Measurements from ENCODE around the gene IPPK. TPM values are rescaled to one million over a fixed set of nuclear protein-coding genes. Genes with fewer than 3 reads are reported as not detected.

The IPPK gene
- total and polyA plus RNA-seq, 4 donors = 9.5 to 19.8 (median 13.8) TPM

DNA sequence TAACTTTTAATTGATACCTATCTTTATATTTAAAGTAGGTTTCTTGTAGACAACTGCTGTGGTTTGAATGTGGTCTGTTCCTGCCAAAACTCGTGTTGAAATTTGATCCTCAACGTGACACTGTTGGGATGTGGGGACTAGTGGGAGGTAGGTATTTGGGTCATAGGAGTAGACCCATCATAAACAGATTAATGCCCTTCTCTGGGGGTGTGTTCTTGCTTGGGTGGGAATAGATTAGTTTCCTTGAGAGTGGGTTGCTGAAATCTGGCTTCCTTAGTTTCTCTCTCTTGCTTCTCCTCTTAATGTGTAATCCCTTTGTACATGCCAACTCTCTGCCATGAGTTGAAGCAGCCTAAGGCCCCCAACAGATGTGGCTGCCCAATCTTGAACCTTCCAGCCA lies 34.6 kb upstream of the IPPK start:
- H3K27ac ChIP-seq (ENCODE audit: low read depth, low read length) = no peak overlapping the region
- H3K9me3 ChIP-seq (ENCODE audit: control insufficient read depth, insufficient read depth, low read length) = no peaks in the 10 kb centered on the region
- DNase-seq (ENCODE audit: low read depth in 4 of 6, low spot score in 6 of 6) = no peak
- no peak overlapping the region for H3K4me3 ChIP-seq (ENCODE audit: low read depth, low read length)
- H3K4me1 ChIP-seq (ENCODE audit: control insufficient read depth, insufficient read depth, low read length) = no peaks in the 10 kb centered on the region
- no peaks in the 10 kb centered on the region for H3K27me3 ChIP-seq (ENCODE audit: control insufficient read depth, insufficient read depth, low read length)
- WGBS (ENCODE audit: insufficient coverage) = no CpG with 5 or more reads among the region's 2 CpGs
- H3K36me3 ChIP-seq (ENCODE audit: control insufficient read depth, insufficient read depth, low read length) = peaks cover 7% of the 10 kb centered on the region

DNA sequence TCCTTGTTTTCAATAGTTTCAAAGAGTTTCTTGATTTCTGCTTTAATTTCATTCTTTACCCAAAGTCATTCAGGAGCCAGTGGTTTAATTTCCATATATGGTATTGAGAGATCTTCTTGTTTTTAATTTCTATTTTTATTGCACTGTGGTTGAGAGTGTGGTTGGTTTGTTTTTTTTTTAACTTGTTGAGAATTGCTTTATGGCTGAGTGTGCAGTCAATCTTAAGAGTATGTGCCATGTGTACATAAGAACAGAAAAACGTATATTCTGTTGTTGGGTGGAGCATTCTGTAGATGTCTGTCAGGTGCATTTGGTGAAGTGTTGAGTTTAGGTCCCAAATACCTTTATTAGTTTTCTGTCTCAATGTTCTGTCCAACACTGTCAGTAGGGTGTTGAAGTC lies 26.7 kb upstream of the IPPK start:
- no peaks in the 10 kb centered on the region for H3K36me3 ChIP-seq (ENCODE audit: control insufficient read depth, insufficient read depth, low read length)
- WGBS (ENCODE audit: insufficient coverage) = 100% methylated on average over 1 of the region's 1 CpG
- no peaks in the 10 kb centered on the region for H3K27me3 ChIP-seq (ENCODE audit: control insufficient read depth, insufficient read depth, low read length)
- no peak for DNase-seq (ENCODE audit: low read depth in 4 of 6, low spot score in 6 of 6)
- H3K4me1 ChIP-seq (ENCODE audit: control insufficient read depth, insufficient read depth, low read length) = no peaks in the 10 kb centered on the region
- no peak overlapping the region for H3K4me3 ChIP-seq (ENCODE audit: low read depth, low read length)
- H3K9me3 ChIP-seq (ENCODE audit: control insufficient read depth, insufficient read depth, low read length) = peaks cover 4% of the 10 kb centered on the region
- no peak overlapping the region for H3K27ac ChIP-seq (ENCODE audit: low read depth, low read length)

DNA sequence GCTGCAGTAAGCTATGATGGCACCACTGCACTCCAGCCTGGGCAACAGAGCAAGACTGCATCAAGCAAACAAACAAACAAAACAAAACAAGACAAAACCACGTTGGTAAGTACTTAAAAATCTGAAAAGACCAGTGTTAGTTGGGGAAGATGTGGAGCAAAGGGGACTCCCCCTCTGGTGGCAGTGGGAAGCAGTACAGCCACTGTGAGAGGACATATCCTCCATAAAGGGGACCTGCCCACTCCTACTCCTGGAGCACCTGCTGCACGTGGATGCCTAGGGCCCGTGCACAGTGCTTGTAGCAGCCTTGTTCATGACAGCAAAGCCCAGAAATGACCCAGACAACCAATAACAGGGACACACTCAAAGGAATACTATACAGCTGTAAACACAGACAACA lies 17.0 kb upstream of the IPPK start:
- H3K4me1 ChIP-seq (ENCODE audit: control insufficient read depth, insufficient read depth, low read length) = no peaks in the 10 kb centered on the region
- DNase-seq (ENCODE audit: low read depth in 4 of 6, low spot score in 6 of 6) = no peak
- H3K4me3 ChIP-seq (ENCODE audit: low read depth, low read length) = no peak overlapping the region
- no peaks in the 10 kb centered on the region for H3K36me3 ChIP-seq (ENCODE audit: control insufficient read depth, insufficient read depth, low read length)
- H3K27ac ChIP-seq (ENCODE audit: low read depth, low read length) = no peak overlapping the region
- 92% methylated on average over 2 of the region's 3 CpGs for WGBS (ENCODE audit: insufficient coverage)
- no peaks in the 10 kb centered on the region for H3K27me3 ChIP-seq (ENCODE audit: control insufficient read depth, insufficient read depth, low read length)
- H3K9me3 ChIP-seq (ENCODE audit: control insufficient read depth, insufficient read depth, low read length) = peaks cover 10% of the 10 kb centered on the region

DNA sequence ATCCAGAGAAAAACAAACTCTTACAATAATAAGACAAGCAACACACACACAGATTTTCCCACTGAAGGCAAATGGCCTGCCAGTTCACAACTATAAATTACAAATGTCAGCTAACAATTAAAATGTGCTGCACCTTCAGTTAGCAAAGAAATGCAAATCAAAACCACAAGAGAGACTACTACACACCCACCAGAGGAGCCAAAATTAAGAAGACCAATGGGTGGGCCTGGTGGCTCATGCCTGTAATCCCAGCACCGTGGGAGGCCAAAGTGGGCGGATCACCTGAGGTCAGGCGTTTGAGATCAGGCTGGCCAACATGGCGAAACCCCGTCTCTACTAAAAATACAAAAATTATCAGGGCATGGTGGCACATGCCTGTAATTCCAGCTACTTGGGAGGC lies 15.1 kb upstream of the IPPK start:
- DNase-seq (ENCODE audit: low read depth in 4 of 6, low spot score in 6 of 6) = no peak
- H3K9me3 ChIP-seq (ENCODE audit: control insufficient read depth, insufficient read depth, low read length) = peaks cover under 1% of the 10 kb centered on the region
- H3K27me3 ChIP-seq (ENCODE audit: control insufficient read depth, insufficient read depth, low read length) = no peaks in the 10 kb centered on the region
- 85% methylated on average over 5 of the region's 5 CpGs for WGBS (ENCODE audit: insufficient coverage)
- H3K4me1 ChIP-seq (ENCODE audit: control insufficient read depth, insufficient read depth, low read length) = no peaks in the 10 kb centered on the region
- no peak overlapping the region for H3K27ac ChIP-seq (ENCODE audit: low read depth, low read length)
- H3K36me3 ChIP-seq (ENCODE audit: control insufficient read depth, insufficient read depth, low read length) = no peaks in the 10 kb centered on the region
- no peak overlapping the region for H3K4me3 ChIP-seq (ENCODE audit: low read depth, low read length)

DNA sequence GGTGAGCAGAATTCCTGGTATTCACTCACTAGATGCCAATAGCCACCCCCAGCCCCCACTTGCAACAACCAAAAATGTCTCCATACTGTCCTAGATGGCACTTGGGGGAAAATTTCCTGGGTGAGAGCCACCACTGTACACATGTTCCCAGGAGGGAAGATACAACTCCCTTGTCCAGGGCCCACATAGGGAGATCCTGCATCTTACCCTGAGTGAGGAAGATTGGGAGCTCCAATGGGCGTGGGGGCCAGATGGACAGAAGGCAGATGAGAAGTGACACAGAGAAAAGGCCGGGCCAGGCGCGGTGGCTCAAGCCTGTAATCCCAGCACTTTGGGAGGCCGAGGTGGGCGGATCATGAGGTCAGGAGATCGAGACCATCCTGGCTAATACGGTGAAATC lies 12.3 kb upstream of the IPPK start:
- Histone ChIP-seq H3K9me3 (ENCODE audit: control insufficient read depth, insufficient read depth, low read length) (no peaks in the 10 kb centered on the region), H3K4me1 (ENCODE audit: control insufficient read depth, insufficient read depth, low read length) (no peaks in the 10 kb centered on the region), H3K27ac (ENCODE audit: low read depth, low read length) (no peak overlapping the region), H3K27me3 (ENCODE audit: control insufficient read depth, insufficient read depth, low read length) (no peaks in the 10 kb centered on the region), H3K36me3 (ENCODE audit: control insufficient read depth, insufficient read depth, low read length) (no peaks in the 10 kb centered on the region), H3K4me3 (ENCODE audit: low read depth, low read length) (no peak overlapping the region)
- no peak for DNase-seq (ENCODE audit: low read depth in 4 of 6, low spot score in 6 of 6)
- WGBS (ENCODE audit: insufficient coverage) = 84% methylated on average over 3 of the region's 8 CpGs

DNA sequence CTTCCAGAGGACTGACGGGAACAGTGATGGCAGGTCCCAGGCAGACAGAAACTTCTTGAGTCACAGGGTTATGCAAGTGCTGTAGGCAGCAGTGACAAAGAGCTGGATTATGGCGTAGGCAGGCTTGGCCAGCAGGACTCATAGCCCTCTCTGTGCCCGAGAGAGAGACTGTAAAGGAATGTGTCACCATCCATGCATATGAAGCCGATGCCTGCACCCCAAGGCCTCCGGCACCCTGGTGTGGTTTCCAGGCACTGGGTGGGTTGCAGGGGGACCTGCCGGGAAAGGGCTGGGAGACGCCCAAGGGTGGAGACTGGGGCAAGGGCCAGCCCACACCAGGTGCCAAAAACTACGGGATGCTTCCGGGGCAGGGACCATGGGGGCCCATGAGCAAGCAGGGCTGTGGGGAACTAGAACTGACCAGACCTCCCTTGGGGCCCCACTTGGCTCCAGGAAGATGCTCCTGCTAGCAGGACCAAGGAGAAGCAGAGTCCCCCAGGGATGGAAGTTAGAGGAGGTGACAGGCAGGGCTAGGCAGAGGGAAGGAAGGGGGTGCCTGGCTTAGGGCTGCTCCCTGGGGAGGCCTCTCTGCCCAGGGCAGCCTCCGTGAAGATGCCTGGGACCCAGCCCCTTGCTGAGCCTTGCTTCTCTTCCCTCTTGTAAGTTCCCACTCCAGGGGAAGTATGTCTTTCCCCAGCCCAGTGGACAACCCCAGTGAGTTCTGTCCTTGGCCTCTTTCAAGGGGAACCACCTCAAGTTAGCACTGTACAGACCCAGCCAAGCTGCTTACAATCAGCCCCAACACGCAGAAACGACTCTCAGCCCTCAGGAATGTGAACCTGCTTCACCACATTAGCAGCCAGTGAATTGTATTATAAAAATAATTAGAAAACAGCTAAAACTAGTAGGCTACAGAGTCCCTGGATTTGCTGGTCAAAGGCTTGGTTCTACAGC lies 10.5 kb upstream of the IPPK start:
- Histone ChIP-seq H3K4me3 (ENCODE audit: low read depth, low read length) (no peak overlapping the region), H3K27me3 (ENCODE audit: control insufficient read depth, insufficient read depth, low read length) (no peaks in the 10 kb centered on the region), H3K4me1 (ENCODE audit: control insufficient read depth, insufficient read depth, low read length) (no peaks in the 10 kb centered on the region), H3K36me3 (ENCODE audit: control insufficient read depth, insufficient read depth, low read length) (no peaks in the 10 kb centered on the region), H3K9me3 (ENCODE audit: control insufficient read depth, insufficient read depth, low read length) (no peaks in the 10 kb centered on the region), H3K27ac (ENCODE audit: low read depth, low read length) (no peak overlapping the region)
- no peak for DNase-seq (ENCODE audit: low read depth in 4 of 6, low spot score in 6 of 6)
- 86% methylated on average over 10 of the region's 12 CpGs for WGBS (ENCODE audit: insufficient coverage)

DNA sequence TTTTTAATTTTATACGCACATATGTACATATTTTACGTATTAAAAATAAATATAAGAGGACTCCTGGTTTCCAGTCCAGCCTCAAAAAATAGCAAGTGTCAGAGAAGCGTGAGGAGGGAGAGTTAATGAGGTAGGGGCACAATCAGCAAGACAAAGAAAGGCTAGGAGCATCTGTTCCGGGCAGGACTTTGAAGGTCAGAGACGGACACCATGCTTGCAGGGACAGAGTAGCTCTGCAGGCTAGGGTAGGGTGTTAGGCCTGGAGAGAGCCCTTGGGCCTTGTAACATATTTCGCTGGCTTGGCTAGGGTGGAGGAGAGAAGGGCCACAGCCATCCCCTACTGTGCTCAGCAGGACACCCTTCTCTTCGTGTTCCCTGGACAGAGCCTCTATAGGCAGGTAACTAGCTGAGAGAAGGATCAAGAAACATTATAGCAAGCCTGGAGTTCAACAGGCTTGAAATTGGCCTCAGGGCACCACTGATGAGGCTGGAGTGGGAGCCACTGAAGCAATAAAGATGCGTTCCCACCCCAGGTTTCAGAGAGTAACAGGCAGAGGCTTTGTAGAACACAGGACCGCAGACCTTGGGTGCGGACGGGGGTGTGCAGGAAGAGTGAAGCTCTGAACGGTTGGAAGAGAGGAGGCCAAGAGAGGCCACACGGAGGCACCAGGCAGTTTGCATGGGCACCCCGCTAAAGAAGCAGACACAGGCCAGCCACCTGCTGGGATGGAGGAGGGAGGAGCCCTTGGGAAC lies 9.7 kb upstream of the IPPK start:
- Histone ChIP-seq H3K4me1 (ENCODE audit: control insufficient read depth, insufficient read depth, low read length) (no peaks in the 10 kb centered on the region), H3K36me3 (ENCODE audit: control insufficient read depth, insufficient read depth, low read length) (no peaks in the 10 kb centered on the region), H3K9me3 (ENCODE audit: control insufficient read depth, insufficient read depth, low read length) (no peaks in the 10 kb centered on the region), H3K4me3 (ENCODE audit: low read depth, low read length) (no peak overlapping the region), H3K27ac (ENCODE audit: low read depth, low read length) (no peak overlapping the region), H3K27me3 (ENCODE audit: control insufficient read depth, insufficient read depth, low read length) (no peaks in the 10 kb centered on the region)
- WGBS (ENCODE audit: insufficient coverage) = 74% methylated on average over 9 of the region's 14 CpGs
- DNase-seq (ENCODE audit: low read depth in 4 of 6, low spot score in 6 of 6) = no peak

DNA sequence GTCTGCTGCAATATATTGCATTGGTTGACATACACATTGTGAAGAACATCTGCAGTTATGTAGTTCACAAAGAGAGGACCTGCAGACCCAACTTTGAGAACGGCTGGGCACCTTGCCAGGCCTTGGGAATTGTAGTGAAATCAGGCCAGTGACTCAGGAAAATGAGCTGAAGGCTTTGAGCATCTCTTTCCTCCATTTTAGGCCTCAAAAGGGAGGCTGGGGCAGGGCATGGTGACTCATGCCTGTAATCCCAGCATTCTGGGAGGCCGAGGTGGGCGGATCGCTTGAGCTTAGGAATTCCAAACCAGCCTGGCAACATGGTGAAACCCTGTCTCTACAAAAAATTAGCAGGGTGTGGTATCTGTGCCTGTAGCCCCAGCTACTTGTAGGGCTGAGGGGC lies 1.4 kb upstream of the IPPK start:
- Histone ChIP-seq H3K27ac (ENCODE audit: low read depth, low read length) (no peak overlapping the region), H3K27me3 (ENCODE audit: control insufficient read depth, insufficient read depth, low read length) (no peaks in the 10 kb centered on the region), H3K9me3 (ENCODE audit: control insufficient read depth, insufficient read depth, low read length) (no peaks in the 10 kb centered on the region), H3K36me3 (ENCODE audit: control insufficient read depth, insufficient read depth, low read length) (peaks cover 11% of the 10 kb centered on the region), H3K4me1 (ENCODE audit: control insufficient read depth, insufficient read depth, low read length) (peaks cover 21% of the 10 kb centered on the region), H3K4me3 (ENCODE audit: low read depth, low read length) (no peak overlapping the region)
- WGBS (ENCODE audit: insufficient coverage) = 100% methylated on average over 1 of the region's 4 CpGs
- peak in 2 of 6 donors; percentile 30 to 46 for DNase-seq (ENCODE audit: low read depth in 4 of 6, low spot score in 6 of 6)

DNA sequence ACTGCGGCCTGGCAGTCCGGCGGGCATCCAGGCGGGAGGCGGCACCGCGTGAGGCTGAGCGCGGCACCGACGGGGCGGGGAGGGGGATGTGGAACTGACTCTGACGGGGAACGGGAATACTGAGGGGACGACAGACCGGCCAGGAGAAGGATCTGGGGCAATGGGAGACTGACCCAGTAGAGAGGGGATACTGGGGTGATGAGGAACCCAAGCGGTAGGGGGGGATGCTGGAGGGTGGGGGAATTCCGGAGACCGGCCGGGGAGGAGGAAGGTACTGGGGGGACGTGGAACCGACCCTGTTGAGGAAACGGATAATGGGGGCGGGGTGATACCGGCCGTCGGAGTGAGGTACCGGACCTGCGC lies 423 bp downstream of the IPPK start:
- no peak for DNase-seq (ENCODE audit: low read depth in 4 of 6, low spot score in 6 of 6)
- Histone ChIP-seq H3K9me3 (ENCODE audit: control insufficient read depth, insufficient read depth, low read length) (no peaks in the 10 kb centered on the region), H3K4me1 (ENCODE audit: control insufficient read depth, insufficient read depth, low read length) (peaks cover 29% of the 10 kb centered on the region), H3K4me3 (ENCODE audit: low read depth, low read length) (peak overlapping the region; percentile 82), H3K36me3 (ENCODE audit: control insufficient read depth, insufficient read depth, low read length) (peaks cover 14% of the 10 kb centered on the region), H3K27ac (ENCODE audit: low read depth, low read length) (peak overlapping the region; percentile 79), H3K27me3 (ENCODE audit: control insufficient read depth, insufficient read depth, low read length) (no peaks in the 10 kb centered on the region)
- WGBS (ENCODE audit: insufficient coverage) = under 1% methylated on average over 29 of the region's 29 CpGs

All from spinal cord (tissue), 10 donors.